Stomach (tissue), 4 donors: ENCODE data around the gene KLC3.

ENCODE experiments used
- EP300 ChIP-seq: sonication (generic); formaldehyde crosslinking; IDR thresholded peaks from one replicate; pipeline ENCODE4 v1.6.1; 2017; ENCODE audit warnings: antibody characterized with exemption
- POLR2A ChIP-seq, 4 donors: fragments of 450-650 bp; IDR thresholded peaks; one replicate each; pipeline ENCODE4 v1.6.1; 2016; ENCODE audit warnings: antibody characterized with exemption in 4 of 4, control low read depth in 2 of 4, mild to moderate bottlenecking in 1 of 4, moderate library complexity in 1 of 4
- TF ChIP-seq, protein P1 (sequence below), 7 experiments: fragments of 450-650 bp in 4 of 7; fragments of 200-600 bp in 3 of 7; sonication (generic) in 3 of 7; IDR thresholded peaks; one replicate each; pipeline ENCODE4 v1.5.1; 2016 to 2019; ENCODE audit warnings: antibody characterized with exemption in 7 of 7, control low read depth in 2 of 7, mild to moderate bottlenecking in 1 of 7

DNA sequence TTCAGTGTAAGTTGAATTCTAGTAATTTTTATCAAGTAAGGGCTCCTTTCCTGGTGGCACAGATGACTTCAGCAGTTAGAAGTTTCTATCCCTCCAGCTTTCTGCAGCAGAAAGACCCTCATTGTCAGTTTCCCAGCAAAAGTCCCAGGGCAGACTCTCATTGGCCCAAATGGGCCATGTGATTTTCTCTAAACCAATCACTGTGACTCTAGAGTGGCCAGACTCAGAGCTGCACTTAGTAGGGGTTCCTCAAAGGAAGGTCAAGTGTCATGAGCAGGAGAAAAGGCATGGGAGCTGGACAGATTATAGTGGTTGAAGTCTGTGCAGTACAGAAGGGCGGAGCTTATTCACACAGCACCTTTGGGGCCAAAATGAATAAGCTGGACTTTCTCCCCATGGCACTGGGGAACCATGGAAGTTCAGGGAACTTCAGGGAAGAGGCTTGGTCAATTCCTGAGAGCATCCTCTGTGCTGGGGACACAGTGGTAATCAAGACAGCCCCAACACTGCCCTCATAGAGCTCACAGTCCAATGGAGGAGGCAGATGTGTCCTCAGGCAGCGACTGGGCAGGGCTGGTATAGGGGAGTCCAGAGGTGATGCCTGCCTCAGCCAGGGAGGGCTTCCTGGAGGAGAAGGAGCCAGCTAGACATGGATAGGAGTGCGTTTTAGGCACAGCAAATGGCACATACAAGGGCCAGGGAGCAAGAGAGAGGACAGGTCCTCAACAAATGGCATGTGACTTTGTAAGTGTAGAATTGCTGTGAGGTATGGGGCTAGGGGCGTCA, 36.2 kb upstream of the KLC3 start:
- TF ChIP-seq, protein P1, sequence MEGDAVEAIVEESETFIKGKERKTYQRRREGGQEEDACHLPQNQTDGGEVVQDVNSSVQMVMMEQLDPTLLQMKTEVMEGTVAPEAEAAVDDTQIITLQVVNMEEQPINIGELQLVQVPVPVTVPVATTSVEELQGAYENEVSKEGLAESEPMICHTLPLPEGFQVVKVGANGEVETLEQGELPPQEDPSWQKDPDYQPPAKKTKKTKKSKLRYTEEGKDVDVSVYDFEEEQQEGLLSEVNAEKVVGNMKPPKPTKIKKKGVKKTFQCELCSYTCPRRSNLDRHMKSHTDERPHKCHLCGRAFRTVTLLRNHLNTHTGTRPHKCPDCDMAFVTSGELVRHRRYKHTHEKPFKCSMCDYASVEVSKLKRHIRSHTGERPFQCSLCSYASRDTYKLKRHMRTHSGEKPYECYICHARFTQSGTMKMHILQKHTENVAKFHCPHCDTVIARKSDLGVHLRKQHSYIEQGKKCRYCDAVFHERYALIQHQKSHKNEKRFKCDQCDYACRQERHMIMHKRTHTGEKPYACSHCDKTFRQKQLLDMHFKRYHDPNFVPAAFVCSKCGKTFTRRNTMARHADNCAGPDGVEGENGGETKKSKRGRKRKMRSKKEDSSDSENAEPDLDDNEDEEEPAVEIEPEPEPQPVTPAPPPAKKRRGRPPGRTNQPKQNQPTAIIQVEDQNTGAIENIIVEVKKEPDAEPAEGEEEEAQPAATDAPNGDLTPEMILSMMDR (IDR thresholded peaks at IDR 0.05), result no peak
- TF ChIP-seq EP300 (no peak), POLR2A (IDR thresholded peaks at IDR 0.05) (no peak)
